Measurements from ENCODE around the gene KIF1A.

GRCh38 chr2:240831594-240832204 is 11.7 kb upstream of the KIF1A start:
- no peak for TF ChIP-seq CTCF (conservative IDR thresholded peaks at IDR 0.05)
- no peak for TF ChIP-seq EZH2 (IDR thresholded peaks at IDR 0.05; ENCODE audit: low read depth)
